ENCODE results near the gene GBP1.
"Not testable (repeated sequence)": the region's sequence is repeated elsewhere in the genome, so short reads cannot be mapped to it uniquely, and the experiment has no call there.

Gene GBP1

DNA sequence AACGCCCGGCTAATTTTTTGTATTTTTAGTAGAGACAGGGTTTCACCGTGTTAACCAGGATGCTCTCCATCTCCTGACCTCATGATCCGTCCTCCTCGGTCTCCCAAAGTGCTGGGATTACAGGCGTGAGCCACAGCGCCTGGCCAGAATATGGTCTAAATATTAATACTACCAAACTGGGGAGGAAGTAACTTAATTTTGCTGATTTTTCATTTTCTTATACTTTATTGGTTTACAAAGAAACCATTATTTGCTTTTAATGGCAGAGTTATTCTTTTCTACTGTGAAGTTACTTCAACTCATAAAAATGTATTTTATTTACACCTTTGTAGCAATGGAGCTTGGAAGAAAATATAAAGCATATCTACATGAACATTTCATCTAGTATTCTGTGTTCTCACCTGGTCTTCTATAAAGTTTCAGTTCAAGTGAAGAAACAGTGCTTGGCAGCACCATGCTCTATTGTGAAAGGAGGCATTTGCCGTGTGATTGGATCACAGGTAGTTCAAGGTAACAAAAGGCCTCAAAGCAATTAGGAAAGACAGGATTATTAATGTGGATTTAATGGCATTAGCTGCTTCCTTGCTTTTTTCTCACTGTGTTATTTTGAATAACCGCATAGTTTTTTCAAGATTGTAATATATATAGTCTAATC lies 13.6 kb downstream of the GBP1 start:
- DNase-seq, result no peak

GRCh38 chr1:89050649-89051033 lies 14.4 kb downstream of the GBP1 start:
- no peak for DNase-seq

GRCh38 chr1:89049901-89050648 lies 14.9 kb downstream of the GBP1 start:
- DNase-seq, result not testable (repeated sequence)

DNA sequence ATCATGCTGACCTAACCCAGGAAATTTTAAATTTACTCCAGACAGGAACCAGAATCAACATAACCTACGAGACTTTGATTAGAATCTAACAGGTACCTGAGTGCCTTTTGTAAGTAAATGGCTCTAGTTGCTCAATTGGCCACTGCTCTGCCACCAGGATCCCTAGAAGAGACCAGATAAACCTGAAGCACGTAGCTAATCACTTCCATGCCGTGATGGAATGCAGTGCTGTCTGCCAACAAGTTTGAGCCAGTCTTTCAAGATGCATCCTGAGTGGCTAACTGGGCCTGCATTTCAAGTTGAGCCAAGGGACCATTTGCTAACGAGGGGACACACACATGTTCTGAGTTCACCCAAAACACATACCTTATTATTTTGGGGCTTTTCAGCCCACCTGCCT lies 15.8 kb downstream of the GBP1 start:
- DNase-seq, result not testable (repeated sequence)

DNA sequence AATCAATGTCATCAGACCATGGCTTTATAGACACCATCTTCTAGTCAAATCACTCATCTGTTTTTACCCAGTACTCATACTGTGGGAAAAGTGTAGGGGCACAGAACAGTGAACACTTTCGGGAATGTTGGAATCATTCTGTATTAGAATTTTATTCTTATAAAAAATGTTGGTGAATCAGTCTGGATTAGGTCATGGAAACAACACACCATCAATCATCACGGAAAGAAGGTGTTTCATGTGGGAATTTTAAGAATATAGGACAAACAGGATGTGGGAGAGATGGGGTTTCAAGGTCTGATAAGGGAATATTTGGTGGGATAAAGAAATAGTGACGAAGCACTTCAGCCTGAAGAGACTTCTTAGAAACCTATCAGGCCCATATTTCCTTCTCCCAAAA lies 17.3 kb downstream of the GBP1 start:
- DNase-seq, result no peak

DNA sequence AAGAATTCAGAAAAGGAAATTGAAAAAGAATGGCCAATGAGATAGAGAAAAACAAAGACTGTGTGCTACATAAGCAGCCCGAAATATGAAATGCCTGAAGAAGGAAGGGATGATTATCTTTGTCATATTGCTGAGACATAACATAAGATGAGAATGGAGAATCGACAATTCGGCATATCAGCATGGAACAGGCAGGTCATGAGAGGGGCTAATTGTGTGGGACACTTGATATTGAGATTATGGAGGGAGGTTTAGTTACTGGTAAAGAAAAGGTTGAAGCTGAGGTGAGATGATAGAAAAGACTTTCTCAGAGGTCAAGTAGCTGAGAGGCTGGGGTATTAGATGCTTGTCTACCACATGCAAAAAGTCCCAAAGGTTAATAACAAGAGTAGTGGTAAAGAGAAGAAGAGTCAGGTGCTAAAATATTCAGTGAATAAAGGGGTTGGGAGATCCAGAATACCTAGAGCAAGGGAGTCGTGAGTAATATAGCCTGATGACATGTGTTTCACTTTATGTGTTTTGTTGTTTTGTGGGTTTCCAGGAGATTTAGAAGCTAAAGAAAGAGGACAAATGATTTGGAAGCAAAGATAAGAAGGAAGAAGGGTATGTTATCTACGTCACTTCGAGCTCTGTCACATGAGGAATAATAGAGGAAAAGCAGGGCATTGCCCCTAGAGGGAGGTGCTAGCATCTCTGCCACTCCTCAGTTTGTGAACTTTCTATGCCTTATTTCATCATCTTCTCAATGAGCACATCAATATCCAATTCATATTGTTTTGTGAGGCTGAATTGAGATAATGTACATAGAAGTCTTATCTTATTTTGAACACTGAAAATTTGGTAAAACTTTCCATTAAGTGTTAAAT lies 18.5 kb downstream of the GBP1 start:
- DNase-seq, result not testable (repeated sequence)

GRCh38 chr1:89044970-89045721 lies 19.9 kb downstream of the GBP1 start:
- peak; percentile 62 for DNase-seq

DNA sequence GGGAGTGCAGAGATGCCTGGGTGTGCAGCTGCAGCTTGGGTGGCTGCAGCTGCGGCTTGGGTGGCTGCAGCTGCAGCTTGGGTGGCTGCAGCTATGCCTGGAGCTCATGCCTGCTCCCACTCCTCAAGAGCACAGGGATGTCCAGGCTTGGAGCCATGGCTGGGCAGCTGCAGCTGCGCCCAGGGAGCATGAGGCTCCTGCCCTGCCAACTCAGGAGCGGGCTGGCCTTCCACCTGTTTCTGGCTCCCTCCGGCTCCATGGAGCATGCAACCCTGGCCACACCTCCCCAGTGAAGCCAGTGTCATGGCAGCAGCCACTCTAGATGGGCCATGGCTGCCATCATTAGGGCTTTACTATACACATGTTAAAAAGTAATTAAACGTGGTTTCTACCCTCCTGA lies 21.1 kb downstream of the GBP1 start:
- DNase-seq, result no peak

GRCh38 chr1:89042491-89042890 lies 22.5 kb downstream of the GBP1 start:
- no peak for DNase-seq

GRCh38 chr1:89041721-89042120 lies 23.3 kb downstream of the GBP1 start:
- DNase-seq, result no peak

- DNase-seq, result no peak
Measured at GRCh38 chr1:89041119-89041641, 23.8 kb downstream of the GBP1 start.

- no peak for DNase-seq
Measured at GRCh38 chr1:89040315-89040626, 24.7 kb downstream of the GBP1 start.

GRCh38 chr1:89037186-89037585 lies 27.8 kb downstream of the GBP1 start:
- no peak for DNase-seq

GRCh38 chr1:89035080-89035479 lies 29.9 kb downstream of the GBP1 start:
- DNase-seq, result no peak

GRCh38 chr1:89034004-89034403 lies 31.0 kb downstream of the GBP1 start:
- DNase-seq, result not testable (repeated sequence)

GRCh38 chr1:89029051-89029450 lies 36.0 kb downstream of the GBP1 start:
- DNase-seq, result not testable (repeated sequence)

DNA sequence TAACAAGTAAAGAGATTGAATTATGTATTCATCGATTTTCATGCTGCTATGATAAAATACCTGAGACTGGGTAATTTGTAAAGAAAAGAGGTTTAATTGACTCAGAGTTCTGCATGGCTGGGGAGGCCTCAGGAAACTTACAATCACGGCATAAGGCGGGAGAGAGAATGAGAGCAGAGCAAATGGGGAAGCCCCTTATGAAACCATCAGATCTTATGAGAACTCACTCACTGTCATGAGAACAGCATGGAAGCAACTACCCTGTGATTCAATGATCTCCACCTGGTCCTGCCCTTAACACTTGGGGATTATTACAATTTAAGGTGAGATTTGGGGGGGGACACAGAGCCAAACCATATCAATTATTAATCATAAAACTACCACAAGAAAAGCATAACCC lies 39.1 kb downstream of the GBP1 start:
- DNase-seq, result no peak

DNA sequence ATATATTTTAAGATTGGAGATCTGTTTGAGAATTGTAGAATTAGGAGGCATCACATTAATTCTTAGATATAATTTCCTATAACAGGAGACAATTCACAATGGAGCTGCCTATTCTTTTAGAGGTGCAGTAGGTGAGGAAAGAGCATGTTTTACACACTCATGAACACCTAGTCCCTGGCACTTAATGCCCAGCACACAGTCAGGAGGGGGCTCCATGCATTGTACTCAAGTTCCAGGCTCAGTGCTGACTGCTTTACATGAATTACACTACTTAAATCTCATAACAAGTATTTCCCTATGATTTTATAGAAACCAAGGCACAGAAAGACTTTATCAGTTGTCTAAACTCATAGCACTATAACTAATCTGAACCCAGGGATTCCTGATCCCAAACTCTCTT lies 42.0 kb downstream of the GBP1 start:
- DNase-seq, result no peak

GRCh38 chr1:89022167-89022959 lies 42.6 kb downstream of the GBP1 start, which contains the start of gene GBP3:
Gene GBP3, minus strand, starts transcription at chr1:89022866. Its CDS starts 2,145 bp downstream, at chr1:89020721.
- peak; percentile 80 for DNase-seq

GRCh38 chr1:89018318-89018717 lies 46.7 kb downstream of the GBP1 start:
- DNase-seq, result not testable (repeated sequence)

- no peak for DNase-seq
Measured at GRCh38 chr1:89008511-89008910, 56.5 kb downstream of the GBP1 start.

Measured in DMS53 (cell line).